Heart right ventricle (tissue), 16 donors: ENCODE measurements around the gene GAP43. TPM values are rescaled to one million over a fixed set of nuclear protein-coding genes. Genes with fewer than 3 reads are reported as not detected.

ENCODE experiments used
- ATAC-seq, 8 donors: fragments of 200-7000 bp; cut with Tn5 transposase; one replicate each; pipeline ENCODE4 v1.9.1; 2020; ENCODE audit warnings: mild to moderate bottlenecking in 8 of 8, moderate library complexity in 8 of 8, moderate number of reproducible peaks in 1 of 8
- DNase-seq, 2 donors: peaks; one replicate each; pipeline ENCODE4 v3.0.0-alpha.2; 2020
- H3K27ac ChIP-seq, 10 donors: fragments of 200-600 bp; sonication (generic) in 2 of 10; one replicate each; pipeline versions ENCODE4 v1.5.0 to v1.8.0; 2020 to 2022; ENCODE audit warnings: mild to moderate bottlenecking in 3 of 10
- H3K27me3 ChIP-seq, 7 donors: fragments of 200-600 bp; one replicate each; pipeline ENCODE4 v1.8.0; 2021 to 2022; ENCODE audit warnings: mild to moderate bottlenecking in 2 of 7
- H3K36me3 ChIP-seq, 9 donors: fragments of 200-600 bp; sonication (generic) in 1 of 9; one replicate each; pipeline versions ENCODE4 v1.5.0 to v1.8.0; 2020 to 2022; ENCODE audit warnings: mild to moderate bottlenecking in 2 of 9
- H3K4me1 ChIP-seq, 9 donors: fragments of 200-600 bp; sonication (generic) in 1 of 9; one replicate each; pipeline versions ENCODE4 v1.5.0 to v1.8.0; 2020 to 2022; ENCODE audit warnings: mild to moderate bottlenecking in 4 of 9
- H3K4me3 ChIP-seq, 10 donors: fragments of 200-600 bp; sonication (generic) in 2 of 10; one replicate each; pipeline versions ENCODE4 v1.5.0 to v1.8.0; 2020 to 2022; ENCODE audit warnings: mild to moderate bottlenecking in 7 of 10, moderate library complexity in 2 of 10
- H3K9me3 ChIP-seq, 11 donors: fragments of 200-600 bp in 10 of 11; sonication (generic) in 2 of 11; one replicate each; pipeline versions ENCODE4 v1.5.0 to v1.8.0; 2013 to 2022; ENCODE audit warnings: mild to moderate bottlenecking in 2 of 11, control low read depth in 1 of 11, moderate library complexity in 1 of 11
- WGBS, 2 donors: extraction: QIAGEN DNeasy Blood & Tissue Kit; methylation state at CpG; one replicate each; pipeline ENCODE4 v1.1.7; 2013; ENCODE audit warnings: inconsistent platforms in 1 of 2; 5-methylcytosine and 5-hydroxymethylcytosine counted together
- intact Hi-C, 10 donors: fragments of 100-400 bp; cut with DNase I; formaldehyde crosslinking; loops; one replicate each; pipeline versions ENCODE4 v1.11.1 to v1.14.2; 2022
- polyA plus RNA-seq, 2 donors: library from polyadenylated mRNA; stranded (reverse); fragments of 200-250 nt; gene quantifications; one replicate each; pipeline ENCODE4 v1.2.3, GENCODE V29; 2013
- total RNA-seq, 10 donors: library from RNA; stranded (reverse); fragmentation: NEBNext Ultra II Directional in 3 of 10; extraction: Animal tissue kit (Norgen Biotek cat#: 25700) in 3 of 10; gene quantifications; one replicate each; pipeline versions ENCODE4 v1.2.1 to v1.2.4, GENCODE V29; 2021 to 2023
- TF ChIP-seq, protein P1 (sequence below), 9 donors: fragments of 200-600 bp; sonication (generic) in 2 of 9; IDR thresholded peaks; one replicate each; pipeline versions ENCODE4 v1.5.0 to v1.8.0; 2021 to 2022; ENCODE audit warnings: antibody characterized with exemption in 9 of 9, mild to moderate bottlenecking in 5 of 9, moderate library complexity in 1 of 9
- donor health status: Arrhythmogenic right ventricular cardiomyopathy.
- donor health status: ischemic (EF 13 %, LVEDD 7.1; RV severe dilation, severe dysfunction).
- donor health status: healthy with polysubstance abuse.
- donor health status: DM: no; HTN: yes; CAD: no.
- donor health status: DM: no; HTN: no; CAD: no.
- donor health status: ischemic (EF 25% LVEDD 6.9; RV normal size, moderate dysfunction).
- donor health status: ischemic (EF 25% LVEDD 5.7; RV mildly dilated, moderate dysfunction).
- donor health status: healthy.
- donor health status: DM: yes; HTN: yes; CAD: no.
- donor health status: Ischemic cardiomyopathy.
- donor health status: ischemic (EF 35%, LVEDD 5.7; RV mildly dilated, moderate dysfunction).
- donor health status: nonischemic (EF 11% LVEDD 7.7; RV severe dilation, severe dysfunction).
- donor health status: DM: yes; HTN: yes; CAD: no.
- donor health status: PGD.
- donor health status: ischemic (EF 29% LVEDD 5.4; RV normal size, mild dysfunction).
- donor health status: nonischemic (EF 23%, LVEDD 6.1; RV moderate dilation, normal function).

GAP43 gene
- total and polyA plus RNA-seq, 12 donors: 0.29 to 2.3 (median 0.83) TPM; not detected in 1

DNA sequence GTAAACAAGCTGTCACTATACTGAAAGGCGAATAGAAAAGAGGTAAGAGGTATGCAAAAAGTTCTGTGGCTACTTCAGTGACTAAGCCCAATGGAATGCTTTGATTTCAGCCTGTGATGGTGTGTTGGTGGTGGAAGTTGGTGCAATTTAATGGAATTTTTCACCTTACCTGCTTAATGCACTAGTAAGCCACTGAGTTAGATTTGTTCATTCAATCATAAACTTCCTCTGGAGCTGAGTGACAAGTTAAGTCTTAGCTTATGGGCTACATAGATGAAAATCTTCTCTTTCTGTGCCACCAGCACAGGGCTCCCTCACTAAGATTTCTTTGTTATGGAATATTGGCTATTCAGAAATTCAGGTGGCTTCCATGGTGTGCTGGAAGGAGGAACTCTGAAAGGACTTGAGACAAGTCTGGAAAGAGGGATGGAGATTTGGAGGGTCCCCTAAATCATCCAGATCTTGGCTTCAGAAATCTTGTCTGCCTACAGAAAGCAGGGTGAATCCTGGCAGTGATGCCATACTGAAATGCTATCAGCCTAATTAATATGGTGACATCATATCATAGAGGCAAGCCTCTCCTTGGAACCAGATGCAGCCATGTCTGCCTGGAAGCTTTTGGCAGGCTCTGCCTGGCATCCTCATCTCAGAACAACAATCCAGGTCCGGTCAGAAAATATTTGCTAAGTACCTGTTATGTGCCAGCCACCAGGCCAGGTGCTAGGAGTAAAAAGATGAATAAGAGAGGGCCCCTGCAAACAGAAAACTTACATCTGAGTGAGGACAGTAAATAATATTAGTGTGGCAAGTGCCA, 8.1 kb upstream of the GAP43 start:
- Histone ChIP-seq H3K27me3 (no peaks in the 10 kb centered on the region), H3K27ac (no peak overlapping the region), H3K4me1 (no peaks in the 10 kb centered on the region), H3K36me3 (no peaks in the 10 kb centered on the region), H3K9me3 (peaks cover 0 to 7% (median 0%) of the 10 kb centered on the region in 11 donors), H3K4me3 (no peak overlapping the region)
- ATAC-seq: no peak
- WGBS, 2 donors: 80 to 82% methylated on average over 2 of the region's 2 CpGs
- intact Hi-C loops: no loop called here
- TF ChIP-seq, protein P1, sequence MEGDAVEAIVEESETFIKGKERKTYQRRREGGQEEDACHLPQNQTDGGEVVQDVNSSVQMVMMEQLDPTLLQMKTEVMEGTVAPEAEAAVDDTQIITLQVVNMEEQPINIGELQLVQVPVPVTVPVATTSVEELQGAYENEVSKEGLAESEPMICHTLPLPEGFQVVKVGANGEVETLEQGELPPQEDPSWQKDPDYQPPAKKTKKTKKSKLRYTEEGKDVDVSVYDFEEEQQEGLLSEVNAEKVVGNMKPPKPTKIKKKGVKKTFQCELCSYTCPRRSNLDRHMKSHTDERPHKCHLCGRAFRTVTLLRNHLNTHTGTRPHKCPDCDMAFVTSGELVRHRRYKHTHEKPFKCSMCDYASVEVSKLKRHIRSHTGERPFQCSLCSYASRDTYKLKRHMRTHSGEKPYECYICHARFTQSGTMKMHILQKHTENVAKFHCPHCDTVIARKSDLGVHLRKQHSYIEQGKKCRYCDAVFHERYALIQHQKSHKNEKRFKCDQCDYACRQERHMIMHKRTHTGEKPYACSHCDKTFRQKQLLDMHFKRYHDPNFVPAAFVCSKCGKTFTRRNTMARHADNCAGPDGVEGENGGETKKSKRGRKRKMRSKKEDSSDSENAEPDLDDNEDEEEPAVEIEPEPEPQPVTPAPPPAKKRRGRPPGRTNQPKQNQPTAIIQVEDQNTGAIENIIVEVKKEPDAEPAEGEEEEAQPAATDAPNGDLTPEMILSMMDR (IDR thresholded peaks at IDR 0.05): no peak
- no peak for DNase-seq

DNA sequence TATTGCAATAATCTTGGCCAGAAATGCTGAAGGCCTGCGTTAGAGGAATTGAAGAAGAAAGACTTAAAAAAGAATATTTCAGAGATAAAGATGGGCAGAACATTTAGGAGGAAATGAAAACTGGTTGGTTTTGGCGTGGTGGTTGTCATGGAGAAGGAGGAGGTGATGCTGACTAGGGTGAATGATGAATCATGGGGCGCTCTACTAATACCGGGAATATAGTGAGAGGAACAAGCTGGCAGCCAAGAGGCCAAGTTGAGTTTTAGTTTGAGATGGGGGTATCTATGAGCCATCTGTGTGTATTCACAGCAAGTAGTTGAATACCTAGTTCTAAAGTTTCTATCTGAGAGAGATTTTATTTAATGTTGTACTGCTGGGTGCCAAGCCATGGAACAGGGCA, 6.8 kb upstream of the GAP43 start:
- WGBS, 2 donors: 89 to 94% methylated on average over 4 of the region's 4 CpGs
- Histone ChIP-seq H3K4me1 (no peaks in the 10 kb centered on the region), H3K4me3 (no peak overlapping the region), H3K36me3 (no peaks in the 10 kb centered on the region), H3K27me3 (no peaks in the 10 kb centered on the region), H3K9me3 (peaks cover 0 to 7% (median 0%) of the 10 kb centered on the region in 11 donors), H3K27ac (no peak overlapping the region)
- DNase-seq (no peak), ATAC-seq (no peak)
- TF ChIP-seq, protein P1 (IDR thresholded peaks at IDR 0.05): no peak
- intact Hi-C loops: no loop called here

DNA sequence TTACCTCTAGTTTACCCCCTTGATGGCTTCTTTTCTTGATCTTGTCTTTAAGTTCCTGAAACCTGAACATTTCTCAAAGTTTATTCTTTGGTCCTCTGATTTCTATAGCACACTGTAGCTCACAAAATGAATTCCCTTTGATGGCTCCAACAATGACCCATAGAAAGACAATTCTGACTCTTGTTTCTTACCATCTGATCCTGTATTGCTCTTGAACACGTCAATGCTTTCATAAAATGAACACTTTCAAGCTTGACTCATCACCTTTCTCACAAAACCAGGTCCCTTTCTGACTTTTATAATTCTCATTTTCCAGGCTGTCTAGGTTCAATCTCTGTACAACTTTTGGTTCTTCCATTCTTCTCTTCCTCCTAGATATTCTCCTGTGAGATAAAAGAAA, 5.7 kb upstream of the GAP43 start:
- TF ChIP-seq, protein P1 (IDR thresholded peaks at IDR 0.05): no peak
- DNase-seq (no peak), ATAC-seq (no peak)
- peaks cover 0 to 3% (median 0%) of the 10 kb centered on the region in 11 donors for H3K9me3 ChIP-seq
- no peaks in the 10 kb centered on the region for H3K27me3 ChIP-seq
- H3K36me3 ChIP-seq: no peaks in the 10 kb centered on the region
- H3K4me1 ChIP-seq: no peaks in the 10 kb centered on the region
- no peak overlapping the region for H3K4me3 ChIP-seq
- H3K27ac ChIP-seq: no peak overlapping the region
- intact Hi-C loops: no loop called here
- 88 to 91% methylated on average over 1 of the region's 1 CpG for WGBS, 2 donors

DNA sequence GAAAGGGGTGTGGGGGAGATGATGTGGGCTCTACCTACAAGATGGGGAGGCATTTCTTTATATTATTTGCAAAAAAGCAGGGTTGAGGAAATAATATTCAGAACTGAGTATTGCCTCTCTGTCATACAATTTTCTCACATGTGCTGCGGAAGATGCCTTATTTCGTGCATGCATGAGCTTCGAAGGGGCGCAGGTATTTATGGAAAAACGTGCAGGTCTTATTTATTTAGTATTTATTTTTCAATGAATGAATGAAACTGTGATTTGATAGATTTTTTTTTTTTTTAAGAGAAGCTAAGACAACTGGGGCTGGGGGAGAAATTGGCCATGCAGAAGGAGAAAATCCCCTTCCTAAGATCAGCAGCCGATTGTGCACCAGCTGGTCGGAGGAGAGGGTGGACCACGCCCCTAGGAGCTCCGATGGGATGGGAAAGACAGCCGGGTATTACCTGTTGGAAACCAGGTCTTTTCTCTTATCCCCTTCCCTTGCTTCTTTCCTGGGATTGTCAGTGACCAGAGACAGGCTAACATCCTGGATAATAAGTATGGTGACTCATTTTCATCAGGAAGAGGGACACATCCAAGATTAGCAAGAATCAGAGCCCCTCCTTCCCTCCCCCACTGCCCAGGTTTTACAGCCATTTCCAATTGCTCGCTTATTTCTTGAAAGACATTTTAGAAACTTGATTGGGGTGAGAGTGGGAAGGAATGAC, 875 bp downstream of the GAP43 start:
- Histone ChIP-seq H3K36me3 (no peaks in the 10 kb centered on the region), H3K9me3 (no peaks in the 10 kb centered on the region), H3K27me3 (peaks cover 0 to 53% (median 44%) of the 10 kb centered on the region in 7 donors), H3K4me3 (peak overlapping the region in 9 of 10 donors; percentile 9 to 50 (median 43)), H3K27ac (no peak overlapping the region), H3K4me1 (peaks cover 0 to 11% (median 9%) of the 10 kb centered on the region in 9 donors)
- no peak for ATAC-seq
- TF ChIP-seq, protein P1 (IDR thresholded peaks at IDR 0.05): no peak
- DNase-seq: no peak
- intact Hi-C loops: no loop called here
- WGBS, 2 donors: 6 to 12% methylated on average over 11 of the region's 11 CpGs
